ENCODE data around the gene ARVCF. TPM values are rescaled to one million over a fixed set of nuclear protein-coding genes. Genes with fewer than 3 reads are reported as not detected.

The ARVCF gene
- polyA plus RNA-seq, 1 donor = 18.3 TPM

DNA sequence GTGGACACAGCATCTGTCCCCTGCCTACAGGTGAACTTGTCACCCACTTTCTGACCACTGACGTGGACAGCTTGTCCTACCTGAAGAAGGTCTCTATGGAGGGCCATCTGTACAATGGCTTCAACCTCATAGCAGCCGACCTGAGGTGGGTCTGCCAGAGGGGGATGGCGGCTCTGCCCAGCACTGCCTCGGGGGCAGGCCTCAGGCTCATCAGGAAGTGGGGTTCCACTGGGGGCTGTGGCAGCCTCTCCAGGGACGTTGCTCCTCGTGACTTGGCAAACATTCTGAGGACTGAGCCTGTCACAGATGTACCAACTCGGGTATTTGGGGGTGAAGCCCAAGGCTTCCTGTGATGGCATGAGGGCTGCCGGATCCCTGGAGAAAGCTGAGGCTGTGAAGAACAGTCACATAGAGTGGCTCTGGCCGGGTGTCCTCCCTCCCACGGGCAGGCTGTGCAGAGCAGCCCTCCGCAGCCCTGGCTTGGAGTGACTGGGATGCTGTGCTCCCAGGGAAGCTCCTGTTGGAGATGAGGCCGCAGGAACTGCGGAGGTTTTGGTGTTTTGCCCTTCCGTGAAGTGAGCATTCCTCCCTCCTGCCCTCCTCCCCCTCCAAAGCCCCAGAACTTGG, 36.9 kb upstream of the ARVCF start:
- no peak for DNase-seq

DNA sequence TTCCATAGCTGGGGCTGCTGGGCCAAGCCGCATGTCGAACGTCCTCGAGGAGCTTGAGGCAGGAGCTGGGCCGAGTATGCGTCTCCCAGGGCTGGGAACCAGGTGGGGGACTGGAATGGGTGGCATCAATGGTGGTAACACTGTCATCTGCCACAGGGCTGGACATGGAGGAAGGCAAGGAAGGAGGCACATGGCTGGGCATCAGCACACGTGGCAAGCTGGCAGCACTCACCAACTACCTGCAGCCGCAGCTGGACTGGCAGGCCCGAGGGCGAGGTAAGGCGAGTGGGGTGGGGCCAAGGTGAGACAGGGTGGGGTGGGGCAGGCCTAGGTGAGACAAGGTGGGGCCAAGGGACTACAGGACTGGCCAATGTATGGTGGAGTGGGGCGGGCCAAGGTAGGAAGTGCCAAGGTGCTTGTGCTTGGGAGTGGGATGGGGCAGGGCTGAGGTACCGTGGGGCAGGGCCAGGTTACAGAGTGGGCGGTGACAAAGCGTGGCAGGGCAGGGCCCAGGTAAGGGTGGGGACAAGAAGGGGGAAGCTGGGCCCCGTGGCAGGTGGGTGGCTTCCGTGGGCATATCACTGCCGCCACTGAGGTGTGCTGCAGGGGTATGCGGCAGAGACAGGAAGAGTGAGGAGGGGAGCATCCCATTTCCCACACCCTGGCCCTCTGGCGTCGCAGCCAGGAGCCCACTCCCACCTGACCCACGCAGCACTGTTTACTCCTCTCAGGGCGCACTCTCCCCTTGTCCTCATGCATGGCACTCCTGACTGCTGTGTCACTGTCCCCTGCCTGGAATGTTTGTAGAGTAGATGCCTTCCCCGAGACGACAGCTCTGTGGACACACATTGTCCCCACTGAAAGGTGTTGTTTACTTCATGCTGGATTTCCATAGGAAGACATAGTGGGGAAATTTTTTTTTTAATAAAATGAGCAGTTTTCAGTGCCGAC, 36.0 kb upstream of the ARVCF start:
- DNase-seq = no peak

DNA sequence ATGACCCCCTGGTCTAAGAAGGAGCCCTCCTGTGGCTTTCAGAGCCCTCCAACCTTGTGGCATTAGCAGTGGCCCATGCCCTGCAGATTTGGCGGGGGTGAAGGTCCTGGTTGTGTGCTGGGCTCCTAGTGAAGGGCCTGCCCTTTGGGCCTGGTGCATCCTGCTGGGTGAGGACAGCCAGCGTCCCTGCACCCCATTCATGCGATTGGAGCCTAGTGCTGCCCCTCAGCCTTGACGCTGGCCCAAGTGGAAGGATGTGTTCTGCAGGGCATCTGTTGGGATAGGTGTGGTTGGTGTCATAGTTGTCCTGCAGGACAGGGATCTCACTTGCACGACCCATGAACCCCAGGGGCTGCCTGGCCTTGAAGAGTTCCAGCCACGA, 35.3 kb upstream of the ARVCF start:
- DNase-seq = no peak

GRCh38 chr22:20046730-20047129, 30.1 kb upstream of the ARVCF start:
- no peak for DNase-seq

GRCh38 chr22:20044495-20045151, 28.0 kb upstream of the ARVCF start:
- DNase-seq = no peak

DNA sequence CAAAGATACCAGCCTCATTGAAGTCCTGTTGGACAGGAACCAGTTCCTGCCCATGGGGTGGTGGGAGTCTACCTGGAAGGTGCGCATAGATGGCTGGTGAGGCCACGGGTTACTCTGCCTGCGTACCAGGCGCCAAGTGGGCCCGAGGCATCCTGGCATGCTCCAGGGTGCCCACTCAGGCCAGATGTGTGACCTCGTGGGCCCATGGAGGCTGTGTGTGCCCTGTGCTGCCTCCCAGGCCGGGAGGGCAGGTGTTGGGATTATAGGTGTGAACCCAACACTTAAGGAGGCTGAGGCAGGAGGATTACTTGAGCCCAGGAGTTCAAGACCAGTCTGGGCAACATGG, 27.3 kb upstream of the ARVCF start:
- no peak for DNase-seq

- DNase-seq = no peak
Measured at GRCh38 chr22:20043057-20043996, 26.7 kb upstream of the ARVCF start.

GRCh38 chr22:20040327-20041200, 23.9 kb upstream of the ARVCF start:
- DNase-seq = no peak

DNA sequence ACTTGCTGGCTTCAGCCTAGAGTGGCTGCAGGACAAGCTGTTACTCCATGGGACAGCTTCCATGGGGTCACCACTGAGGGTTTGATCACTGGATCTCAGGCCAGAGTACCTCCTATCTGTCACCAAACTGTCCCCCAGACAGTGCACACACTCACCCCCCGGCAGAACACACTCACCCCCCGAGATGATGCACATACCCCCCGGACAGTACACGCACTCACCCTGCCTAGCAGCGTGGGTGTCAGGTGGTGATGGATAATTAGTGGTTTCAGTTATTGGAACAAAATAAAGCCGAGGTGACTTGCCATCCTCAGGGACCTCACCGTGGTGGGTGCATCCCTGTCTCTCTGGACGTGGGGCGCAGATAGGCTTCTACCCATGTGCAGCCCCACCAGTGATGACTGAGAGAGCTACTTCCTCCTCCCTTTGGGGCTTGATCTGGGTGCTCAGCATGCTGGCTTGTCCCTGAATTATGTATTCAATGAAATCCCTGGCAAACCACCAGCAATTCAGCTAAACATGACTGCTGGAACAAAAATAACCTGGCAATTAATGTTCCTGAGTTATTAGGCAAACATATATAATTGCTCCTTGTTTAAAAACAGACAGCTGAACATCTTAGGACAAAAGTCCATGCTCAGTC, 23.2 kb upstream of the ARVCF start:
- DNase-seq = no peak

- no peak for DNase-seq
Measured at GRCh38 chr22:20038574-20038973, 22.0 kb upstream of the ARVCF start.

- no peak for DNase-seq
Measured at GRCh38 chr22:20037419-20037818, 20.8 kb upstream of the ARVCF start.

GRCh38 chr22:20036535-20037392, 20.1 kb upstream of the ARVCF start:
- DNase-seq = no peak

GRCh38 chr22:20036084-20036482, 19.5 kb upstream of the ARVCF start:
- DNase-seq = peak; percentile 14

DNA sequence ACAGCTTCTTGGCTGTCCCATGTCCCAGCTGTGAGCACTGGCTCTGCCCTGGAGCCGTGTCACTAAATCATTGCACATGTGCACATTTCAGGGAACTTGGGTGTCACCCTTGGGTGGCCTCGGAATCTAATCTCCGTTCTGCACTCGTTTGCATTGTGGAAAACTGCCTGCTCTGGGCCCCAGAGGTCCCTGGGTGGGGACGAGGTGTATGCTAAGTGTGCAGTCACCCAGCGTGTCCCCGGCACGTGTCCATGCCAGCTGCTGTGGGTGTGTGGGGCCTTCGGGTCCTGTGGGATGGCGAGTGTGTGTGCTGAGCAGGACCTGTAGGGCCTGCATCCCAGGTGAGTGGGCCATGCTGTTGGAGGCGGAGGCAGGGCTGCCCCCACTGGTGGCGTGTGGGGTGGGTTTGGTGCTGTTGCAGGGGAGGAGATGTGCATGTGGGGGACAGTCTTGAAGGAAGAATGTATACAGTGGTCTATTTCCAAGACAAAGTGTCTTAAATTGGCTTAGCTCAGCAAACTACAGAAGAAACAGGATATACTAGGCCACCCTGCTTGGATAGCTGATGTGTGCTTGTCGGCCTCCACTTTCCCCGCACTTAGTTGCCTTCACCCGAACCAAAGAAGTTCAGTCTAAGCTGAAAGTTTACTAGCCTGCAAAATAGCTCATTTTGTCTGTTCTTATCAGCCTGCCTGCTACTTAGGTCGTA, 18.9 kb upstream of the ARVCF start:
- no peak for DNase-seq

DNA sequence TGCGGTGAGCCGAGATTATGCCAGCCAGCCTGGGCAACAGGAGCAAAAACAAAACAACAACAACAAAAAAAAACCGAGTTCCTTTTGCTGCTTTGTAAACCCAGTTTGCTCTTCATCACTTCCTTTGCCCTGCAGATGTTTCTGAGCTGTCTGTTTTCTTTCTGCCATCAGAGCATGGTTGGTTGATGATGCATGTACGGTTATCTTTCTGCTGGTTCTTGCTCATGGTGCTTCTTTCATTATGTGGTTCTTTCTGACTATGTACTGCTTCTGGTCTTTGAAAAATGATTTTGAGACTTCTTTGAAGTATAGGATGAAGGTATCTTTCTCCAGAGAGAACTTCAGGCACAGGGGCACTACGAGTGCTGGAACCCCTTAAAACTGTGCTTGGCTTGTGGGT, 17.5 kb upstream of the ARVCF start:
- no peak for DNase-seq

GRCh38 chr22:20033045-20033706, 16.6 kb upstream of the ARVCF start:
- no peak for DNase-seq

DNA sequence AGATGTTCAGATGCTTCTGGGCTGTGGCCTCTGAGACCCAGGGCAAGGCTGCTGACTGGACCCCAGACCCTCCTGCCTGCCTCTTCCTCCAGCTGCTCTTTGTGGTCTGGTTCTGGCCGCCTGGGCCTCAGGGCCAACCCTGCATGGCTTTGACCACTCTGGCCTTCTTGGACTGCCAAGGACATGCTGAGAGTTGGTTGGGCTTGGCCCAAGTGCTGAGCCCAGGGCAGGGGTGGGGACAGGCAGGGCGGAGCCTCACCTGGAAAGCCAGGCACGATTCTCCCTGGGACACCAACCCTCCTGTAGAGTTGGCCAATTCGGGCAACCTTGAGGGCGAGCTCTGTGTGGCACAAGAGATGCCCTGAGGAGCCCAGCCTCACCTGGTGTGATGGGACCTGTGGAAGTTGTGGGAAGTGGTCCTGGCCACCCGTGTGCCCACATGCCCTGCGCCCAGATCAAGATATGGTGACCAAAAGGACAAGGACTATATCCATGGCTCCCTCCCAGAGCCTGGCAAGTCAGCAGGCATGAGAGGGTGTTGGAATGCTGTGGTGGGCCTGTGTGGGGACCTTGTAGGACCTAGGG, 15.9 kb upstream of the ARVCF start:
- no peak for DNase-seq

All from left kidney (tissue), 2 donors.